Measurements from ENCODE around the gene IFI44.

Gene IFI44, protein sequence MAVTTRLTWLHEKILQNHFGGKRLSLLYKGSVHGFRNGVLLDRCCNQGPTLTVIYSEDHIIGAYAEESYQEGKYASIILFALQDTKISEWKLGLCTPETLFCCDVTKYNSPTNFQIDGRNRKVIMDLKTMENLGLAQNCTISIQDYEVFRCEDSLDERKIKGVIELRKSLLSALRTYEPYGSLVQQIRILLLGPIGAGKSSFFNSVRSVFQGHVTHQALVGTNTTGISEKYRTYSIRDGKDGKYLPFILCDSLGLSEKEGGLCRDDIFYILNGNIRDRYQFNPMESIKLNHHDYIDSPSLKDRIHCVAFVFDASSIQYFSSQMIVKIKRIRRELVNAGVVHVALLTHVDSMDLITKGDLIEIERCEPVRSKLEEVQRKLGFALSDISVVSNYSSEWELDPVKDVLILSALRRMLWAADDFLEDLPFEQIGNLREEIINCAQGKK

DNA sequence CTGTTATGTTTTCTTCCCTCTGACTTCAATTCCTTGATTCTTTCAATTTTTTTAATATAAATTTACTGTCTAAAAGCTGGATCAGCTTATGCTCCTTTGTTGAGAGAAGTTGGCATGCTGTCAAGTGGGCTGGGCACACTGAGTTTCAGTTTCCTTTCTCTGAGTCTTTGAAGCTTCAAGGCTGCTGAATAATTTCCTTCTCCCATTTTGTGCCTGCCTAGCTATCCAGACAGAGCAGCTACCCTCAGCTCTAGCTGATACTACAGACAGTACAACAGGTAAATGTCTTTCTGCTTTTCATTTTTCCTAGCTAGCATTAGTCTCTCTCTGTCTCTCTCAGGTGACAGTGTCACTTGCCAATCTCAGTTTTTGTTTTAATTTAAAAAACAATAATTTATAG is at the start of gene IFI44:
Gene IFI44, plus strand, starts transcription at position 204 of the 400 bp plus-strand sequence. CDS start 365 bp downstream, outside the sequence.
- Histone ChIP-seq H3K4me1 (ENCODE audit: insufficient read depth, low read length) (no peaks in the 10 kb centered on the region), H3K36me3 (ENCODE audit: insufficient read depth, low read length) (no peaks in the 10 kb centered on the region), H3K9ac (ENCODE audit: low read depth, low read length) (no peak within 1 kb of the TSS), H3K9me3 (ENCODE audit: control insufficient read depth, insufficient read depth, low read length) (no peaks in the 10 kb centered on the region; the same call in 1 of the 2 replicates)

DNA sequence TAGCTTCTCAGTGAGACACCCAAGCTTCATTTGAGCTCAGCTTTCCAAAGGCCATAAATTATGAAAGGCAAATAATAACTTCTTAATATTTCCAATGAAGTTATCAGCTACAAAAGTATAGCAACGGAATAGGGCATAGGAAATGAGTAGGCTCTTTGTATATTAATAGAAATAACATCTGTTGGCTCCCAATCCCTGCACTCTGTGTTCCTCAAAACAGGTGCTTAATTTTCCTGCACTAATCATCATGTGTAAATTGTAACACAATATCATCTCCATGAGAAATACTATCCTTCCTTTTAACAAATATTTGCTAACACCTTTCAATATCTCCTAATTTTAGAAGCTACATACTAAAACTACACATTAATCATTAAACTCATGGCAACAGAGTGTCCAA is 48.6 kb upstream of the IFI44 start:
- Histone ChIP-seq H3K4me1 (ENCODE audit: insufficient read depth, low read length) (no peaks in the 10 kb centered on the region), H3K9me3 (ENCODE audit: control insufficient read depth, insufficient read depth, low read length) (no peaks in the 10 kb centered on the region), H3K36me3 (ENCODE audit: insufficient read depth, low read length) (no peaks in the 10 kb centered on the region), H3K9ac (ENCODE audit: low read depth, low read length) (no peak overlapping the region)

DNA sequence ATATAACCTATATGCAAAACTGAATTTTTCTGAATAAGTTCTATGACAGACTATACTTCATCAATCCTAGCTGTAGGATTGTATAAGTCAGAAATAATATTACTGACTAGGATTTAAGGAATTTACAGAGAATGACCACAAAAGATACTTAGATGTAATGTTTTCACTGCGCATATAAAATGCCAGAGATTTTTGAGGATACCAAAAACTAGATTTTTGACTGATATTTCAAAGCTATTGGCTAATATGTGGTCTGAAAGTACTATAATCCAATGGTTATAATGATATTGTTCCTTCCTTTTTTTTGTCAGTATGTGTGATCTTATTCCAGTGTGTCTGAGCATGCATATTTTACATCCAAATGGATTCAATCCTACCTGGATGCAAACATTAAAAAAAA is 46.4 kb upstream of the IFI44 start:
- H3K4me1 ChIP-seq (ENCODE audit: insufficient read depth, low read length): no peaks in the 10 kb centered on the region
- no peaks in the 10 kb centered on the region for H3K36me3 ChIP-seq (ENCODE audit: insufficient read depth, low read length)

GRCh38 chr1:78604643-78605042 is 45.0 kb upstream of the IFI44 start:
- no peaks in the 10 kb centered on the region for H3K9me3 ChIP-seq (ENCODE audit: control insufficient read depth, insufficient read depth, low read length)
- H3K9ac ChIP-seq (ENCODE audit: low read depth, low read length): no peak overlapping the region
- H3K4me1 ChIP-seq (ENCODE audit: insufficient read depth, low read length): no peaks in the 10 kb centered on the region
- no peaks in the 10 kb centered on the region for H3K36me3 ChIP-seq (ENCODE audit: insufficient read depth, low read length)

More for the DNA sequence above, 46.4 kb upstream of the IFI44 start:
- H3K9ac ChIP-seq (ENCODE audit: low read depth, low read length): no peak overlapping the region
- no peaks in the 10 kb centered on the region for H3K9me3 ChIP-seq (ENCODE audit: control insufficient read depth, insufficient read depth, low read length)

GRCh38 chr1:78606274-78606673 is 43.4 kb upstream of the IFI44 start:
- Histone ChIP-seq H3K9ac (ENCODE audit: low read depth, low read length) (no peak overlapping the region), H3K9me3 (ENCODE audit: control insufficient read depth, insufficient read depth, low read length) (no peaks in the 10 kb centered on the region), H3K36me3 (ENCODE audit: insufficient read depth, low read length) (no peaks in the 10 kb centered on the region), H3K4me1 (ENCODE audit: insufficient read depth, low read length) (no peaks in the 10 kb centered on the region)

DNA sequence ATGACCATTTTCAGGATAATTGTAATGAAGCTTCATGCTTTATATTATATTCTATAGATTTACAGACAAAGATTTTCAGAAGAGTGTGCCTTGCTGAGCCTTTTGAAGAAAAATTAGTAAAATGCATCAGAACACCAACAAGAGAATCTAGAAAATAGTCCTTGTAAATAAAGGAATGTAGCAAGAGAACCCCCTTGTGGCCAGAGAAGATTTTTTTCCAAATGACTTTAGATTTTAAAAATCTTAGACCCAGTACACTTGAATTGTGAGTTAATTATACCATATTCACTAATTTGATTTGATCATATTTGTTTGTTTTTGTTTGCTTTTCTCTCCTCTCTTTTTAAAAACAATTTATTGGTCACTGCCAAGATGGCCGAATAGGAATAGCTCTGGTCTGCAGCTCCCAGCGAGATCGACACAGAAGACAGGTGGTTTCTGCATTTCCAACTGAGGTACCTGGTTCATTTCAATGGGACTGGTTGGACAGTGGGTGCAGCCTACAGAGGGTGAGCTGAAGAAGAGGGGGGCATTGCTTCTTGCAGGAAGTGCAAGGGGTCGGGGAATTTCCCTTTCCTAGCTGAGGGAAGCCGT is 42.2 kb upstream of the IFI44 start:
- H3K36me3 ChIP-seq (ENCODE audit: insufficient read depth, low read length): no peaks in the 10 kb centered on the region
- H3K9ac ChIP-seq (ENCODE audit: low read depth, low read length): no peak overlapping the region
- no peaks in the 10 kb centered on the region for H3K9me3 ChIP-seq (ENCODE audit: control insufficient read depth, insufficient read depth, low read length)
- no peaks in the 10 kb centered on the region for H3K4me1 ChIP-seq (ENCODE audit: insufficient read depth, low read length)

- Histone ChIP-seq H3K9ac (ENCODE audit: low read depth, low read length) (no peak overlapping the region), H3K36me3 (ENCODE audit: insufficient read depth, low read length) (no peaks in the 10 kb centered on the region), H3K9me3 (ENCODE audit: control insufficient read depth, insufficient read depth, low read length) (no peaks in the 10 kb centered on the region), H3K4me1 (ENCODE audit: insufficient read depth, low read length) (no peaks in the 10 kb centered on the region)
Measured at GRCh38 chr1:78607944-78608343, 41.7 kb upstream of the IFI44 start.

- H3K4me1 ChIP-seq (ENCODE audit: insufficient read depth, low read length): no peaks in the 10 kb centered on the region
- H3K9me3 ChIP-seq (ENCODE audit: control insufficient read depth, insufficient read depth, low read length): no peaks in the 10 kb centered on the region
Measured at GRCh38 chr1:78617615-78618026, 32.0 kb upstream of the IFI44 start.

GRCh38 chr1:78619032-78619431 is 30.6 kb upstream of the IFI44 start:
- no peaks in the 10 kb centered on the region for H3K9me3 ChIP-seq (ENCODE audit: control insufficient read depth, insufficient read depth, low read length)
- H3K36me3 ChIP-seq (ENCODE audit: insufficient read depth, low read length): no peaks in the 10 kb centered on the region
- H3K4me1 ChIP-seq (ENCODE audit: insufficient read depth, low read length): no peaks in the 10 kb centered on the region
- H3K9ac ChIP-seq (ENCODE audit: low read depth, low read length): no peak overlapping the region

More at GRCh38 chr1:78617615-78618026, 32.0 kb upstream of the IFI44 start:
- Histone ChIP-seq H3K9ac (ENCODE audit: low read depth, low read length) (no peak overlapping the region), H3K36me3 (ENCODE audit: insufficient read depth, low read length) (no peaks in the 10 kb centered on the region)

DNA sequence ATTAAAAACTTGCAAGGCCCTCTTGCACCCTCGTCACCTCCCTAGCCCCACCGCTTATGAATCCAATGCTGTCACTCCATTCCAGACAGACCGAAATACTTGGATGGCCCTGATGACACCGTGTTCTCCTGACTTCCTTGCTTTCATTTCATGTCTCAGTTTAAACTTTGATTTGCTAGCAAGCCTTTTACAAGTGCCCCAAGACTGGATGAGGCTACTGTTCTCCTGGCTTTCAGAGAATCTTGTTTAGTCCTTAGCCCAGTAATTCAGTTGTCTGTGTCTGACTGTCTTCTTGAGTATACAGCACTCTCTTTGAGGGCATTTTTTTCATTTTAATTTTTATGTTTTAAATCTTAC is 30.2 kb upstream of the IFI44 start:
- Histone ChIP-seq H3K9me3 (ENCODE audit: control insufficient read depth, insufficient read depth, low read length) (no peaks in the 10 kb centered on the region), H3K36me3 (ENCODE audit: insufficient read depth, low read length) (no peaks in the 10 kb centered on the region), H3K4me1 (ENCODE audit: insufficient read depth, low read length) (no peaks in the 10 kb centered on the region), H3K9ac (ENCODE audit: low read depth, low read length) (no peak overlapping the region)

DNA sequence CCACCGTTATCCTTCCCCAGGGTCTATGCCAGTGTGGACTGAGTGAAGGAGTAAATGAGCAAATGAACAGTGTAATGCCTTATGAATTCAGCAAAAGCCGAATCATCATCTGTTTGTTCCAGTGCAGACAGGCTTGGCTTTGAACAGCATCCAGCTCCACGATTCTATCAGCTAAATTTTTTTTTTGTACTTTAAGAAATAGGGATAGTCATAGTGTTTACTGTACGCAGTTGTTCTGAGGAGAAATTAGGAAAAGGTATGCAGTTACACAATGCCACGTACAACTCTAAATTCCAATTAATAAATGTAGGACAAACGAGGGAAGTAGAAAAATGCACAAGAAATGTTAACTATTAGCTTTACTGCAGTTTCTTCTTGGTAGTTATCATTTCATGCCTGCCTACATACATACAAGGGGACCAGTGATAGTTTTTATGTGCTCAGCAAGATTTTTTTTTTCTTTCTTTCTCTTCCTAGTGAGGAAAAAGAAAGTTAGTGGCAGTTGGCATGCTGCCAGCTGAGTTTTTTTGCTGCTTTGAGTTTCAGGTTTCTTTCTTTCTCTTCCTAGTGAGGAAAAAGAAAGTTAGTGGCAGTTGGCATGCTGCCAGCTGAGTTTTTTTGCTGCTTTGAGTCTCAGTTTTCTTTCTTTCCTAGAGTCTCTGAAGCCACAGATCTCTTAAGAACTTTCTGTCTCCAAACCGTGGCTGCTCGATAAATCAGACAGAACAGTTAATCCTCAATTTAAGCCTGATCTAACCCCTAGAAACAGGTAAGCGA is 29.6 kb upstream of the IFI44 start, which contains the start of gene IFI44L:
Gene IFI44L, plus strand, starts transcription at position 646 of the 777 bp plus-strand sequence. CDS start 7,468 bp downstream, outside the sequence.
- Histone ChIP-seq H3K4me1 (ENCODE audit: insufficient read depth, low read length) (no peaks in the 10 kb centered on the region), H3K9ac (ENCODE audit: low read depth, low read length) (no peak within 1 kb of the TSS), H3K36me3 (ENCODE audit: insufficient read depth, low read length) (no peaks in the 10 kb centered on the region)

GRCh38 chr1:78620666-78621065 is 29.0 kb upstream of the IFI44 start:
- no peak overlapping the region for H3K9ac ChIP-seq (ENCODE audit: low read depth, low read length)
- H3K4me1 ChIP-seq (ENCODE audit: insufficient read depth, low read length): no peaks in the 10 kb centered on the region
- H3K9me3 ChIP-seq (ENCODE audit: control insufficient read depth, insufficient read depth, low read length): no peaks in the 10 kb centered on the region
- no peaks in the 10 kb centered on the region for H3K36me3 ChIP-seq (ENCODE audit: insufficient read depth, low read length)

More for the DNA sequence above, 29.6 kb upstream of the IFI44 start, which contains the start of gene IFI44L:
- H3K9me3 ChIP-seq (ENCODE audit: control insufficient read depth, insufficient read depth, low read length): no peaks in the 10 kb centered on the region

- Histone ChIP-seq H3K9ac (ENCODE audit: low read depth, low read length) (no peak overlapping the region), H3K9me3 (ENCODE audit: control insufficient read depth, insufficient read depth, low read length) (no peaks in the 10 kb centered on the region), H3K36me3 (ENCODE audit: insufficient read depth, low read length) (no peaks in the 10 kb centered on the region), H3K4me1 (ENCODE audit: insufficient read depth, low read length) (no peaks in the 10 kb centered on the region)
Measured at GRCh38 chr1:78622548-78622947, 27.1 kb upstream of the IFI44 start.

DNA sequence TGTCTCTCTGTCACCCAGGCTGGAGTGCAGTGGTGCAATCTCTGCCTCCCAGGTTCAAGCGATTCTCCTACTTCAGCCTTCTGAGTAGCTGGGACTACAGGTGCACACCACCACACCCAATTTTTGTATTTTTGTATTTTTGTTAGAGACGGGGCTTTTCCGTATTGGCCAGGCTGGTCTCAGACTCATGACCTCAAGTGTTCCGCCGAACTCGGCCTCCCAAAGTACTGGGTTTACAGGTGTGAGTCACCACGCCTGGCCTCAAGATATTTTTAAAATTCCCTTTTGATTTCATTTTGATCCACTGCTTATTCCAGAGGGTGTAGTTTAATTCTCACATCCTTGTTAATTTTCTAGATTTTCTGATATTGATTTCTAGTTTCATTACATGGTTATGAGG is 25.6 kb upstream of the IFI44 start:
- H3K9me3 ChIP-seq (ENCODE audit: control insufficient read depth, insufficient read depth, low read length): no peaks in the 10 kb centered on the region
- H3K9ac ChIP-seq (ENCODE audit: low read depth, low read length): no peak overlapping the region
- H3K4me1 ChIP-seq (ENCODE audit: insufficient read depth, low read length): no peaks in the 10 kb centered on the region
- H3K36me3 ChIP-seq (ENCODE audit: insufficient read depth, low read length): no peaks in the 10 kb centered on the region

Data from ES-I3 (cell line).